Sigmoid colon (tissue), 7 donors: ENCODE data around the gene MFRP. TPM values are rescaled to one million over a fixed set of nuclear protein-coding genes. Genes with fewer than 3 reads are reported as not detected.
A peak's percentile ranks its signal among the peaks of the same experiment; 100 is the strongest.

ENCODE experiments used
- DNase-seq: peaks from one replicate; pipeline ENCODE4 v3.0.0-alpha.2; 2019
- H3K27ac ChIP-seq, 4 donors: fragments of 200-600 bp; sonication (generic); one replicate each; pipeline ENCODE4 v1.5.1; 2016 to 2019; ENCODE audit warnings: mild to moderate bottlenecking in 1 of 4
- H3K27me3 ChIP-seq, 3 donors: fragments of 200-600 bp; sonication (generic); one replicate each; pipeline ENCODE4 v1.5.1; 2019; ENCODE audit warnings: mild to moderate bottlenecking in 1 of 3
- H3K36me3 ChIP-seq, 4 donors: fragments of 200-600 bp; sonication (generic); one replicate each; pipeline ENCODE4 v1.5.1; 2016 to 2019
- H3K4me1 ChIP-seq, 4 donors: fragments of 200-600 bp; sonication (generic); one replicate each; pipeline ENCODE4 v1.5.1; 2017 to 2019
- H3K4me3 ChIP-seq, 4 donors: fragments of 200-600 bp; sonication (generic); one replicate each; pipeline ENCODE4 v1.5.1; 2017 to 2019; ENCODE audit warnings: mild to moderate bottlenecking in 2 of 4, moderate library complexity in 1 of 4
- H3K9me3 ChIP-seq, 4 donors: fragments of 200-600 bp in 3 of 4; sonication (generic) in 3 of 4; one replicate each; pipeline versions ENCODE4 v1.5.1 to v1.6.1; 2013 to 2019
- CTCF ChIP-seq, 4 experiments: fragments of 450-650 bp in 3 of 4; fragments of 200-600 bp in 1 of 4; IDR thresholded peaks; one replicate each; pipeline ENCODE4 v1.5.1; 2016 to 2019; ENCODE audit warnings: antibody characterized with exemption in 4 of 4, mild to moderate bottlenecking in 3 of 4, moderate library complexity in 2 of 4
- EP300 ChIP-seq, 4 donors: sonication (generic); formaldehyde crosslinking; IDR thresholded peaks; one replicate each; pipeline ENCODE4 v1.6.1; 2017; ENCODE audit warnings: antibody characterized with exemption in 4 of 4
- POLR2A ChIP-seq, 2 donors: fragments of 450-650 bp; IDR thresholded peaks; one replicate each; pipeline ENCODE4 v1.6.1; 2016; ENCODE audit warnings: antibody characterized with exemption in 2 of 2, mild to moderate bottlenecking in 2 of 2, moderate library complexity in 2 of 2
- POLR2AphosphoS5 ChIP-seq, 4 donors: sonication (generic); formaldehyde crosslinking; IDR thresholded peaks; one replicate each; pipeline ENCODE4 v1.6.1; 2017; ENCODE audit warnings: antibody characterized with exemption in 4 of 4
- WGBS, 2 donors: extraction: QIAGEN DNeasy Blood & Tissue Kit; methylation state at CpG; one replicate each; pipeline ENCODE4 v1.1.7; 2013; 5-methylcytosine and 5-hydroxymethylcytosine counted together
- intact Hi-C: fragments of 100-400 bp; cut with DNase I; formaldehyde crosslinking; loops from one replicate; pipeline ENCODE4 v1.15.1; 2023
- polyA plus RNA-seq, 3 donors: library from polyadenylated mRNA; stranded (reverse); fragments of 200-250 nt; gene quantifications; one replicate each; pipeline ENCODE4 v1.2.3, GENCODE V29; 2013
- total RNA-seq, 4 donors: library from RNA; depleted of rRNA; stranded (reverse); fragments of >200 nt; gene quantifications; one replicate each; pipeline ENCODE4 v1.1.0, GENCODE V29; 2016
- donor health status: healthy with polysubstance abuse.
- donor health status: Bipolar disorder and iron deficiency.
- donor health status: healthy.

Gene MFRP
- total and polyA plus RNA-seq, 7 donors, result 0.14 TPM; not detected in 6

- DNase-seq, result peak; percentile 75
- intact Hi-C loops, result loop anchor here (1.0 kb wide), 1 partner anchor 131 kb away; the partner anchor contains the start of gene CBL
- Histone ChIP-seq H3K4me3 (no peak overlapping the region), H3K36me3 (peaks cover 0 to 9% (median 0%) of the 10 kb centered on the region in 4 donors), H3K27ac (peak overlapping the region; percentile 80 to 92 (median 84)), H3K9me3 (no peaks in the 10 kb centered on the region), H3K27me3 (peaks cover 0 to 19% (median 12%) of the 10 kb centered on the region in 3 donors), H3K4me1 (peaks cover 0 to 70% (median 62%) of the 10 kb centered on the region in 4 donors)
- TF ChIP-seq POLR2AphosphoS5 (IDR thresholded peaks at IDR 0.05) (no peak), POLR2A (IDR thresholded peaks at IDR 0.05) (no peak), EP300 (IDR thresholded peaks at IDR 0.05) (no peak), CTCF (IDR thresholded peaks at IDR 0.05) (no peak)
- 71 to 77% methylated on average over 9 of the region's 9 CpGs for WGBS, 2 donors
These were observed 8.8 kb downstream of the MFRP start for GRCh38 chr11:119337581-119338317.

- intact Hi-C loops, result loop anchor here (1.0 kb wide), 1 partner anchor 15 kb away; no protein-coding TSS in a partner anchor
These were observed 9.6 kb downstream of the MFRP start for GRCh38 chr11:119336744-119337469.

GRCh38 chr11:119335655-119336543 is 10.6 kb downstream of the MFRP start:
- H3K27ac ChIP-seq, result no peak overlapping the region
- no peak for DNase-seq
- intact Hi-C loops, result loop anchor here (1.0 kb wide), 1 partner anchor 14 kb away; no protein-coding TSS in a partner anchor
- peaks cover 0 to 17% (median 8%) of the 10 kb centered on the region in 3 donors for H3K27me3 ChIP-seq
- H3K9me3 ChIP-seq, result no peaks in the 10 kb centered on the region
- H3K4me3 ChIP-seq, result peak overlapping the region in 1 of 4 donors; percentile 84
- TF ChIP-seq CTCF (IDR thresholded peaks at IDR 0.05), result no peak
- no peak for TF ChIP-seq EP300 (IDR thresholded peaks at IDR 0.05)
- TF ChIP-seq POLR2A (IDR thresholded peaks at IDR 0.05), result no peak
- peaks cover 0 to 9% (median 0%) of the 10 kb centered on the region in 4 donors for H3K36me3 ChIP-seq
- WGBS, 2 donors, result 91 to 92% methylated on average over 30 of the region's 30 CpGs
- H3K4me1 ChIP-seq, result peaks cover 0 to 62% (median 55%) of the 10 kb centered on the region in 4 donors

More at GRCh38 chr11:119336744-119337469, 9.6 kb downstream of the MFRP start:
- DNase-seq, result no peak
- H3K4me1 ChIP-seq, result peaks cover 0 to 70% (median 62%) of the 10 kb centered on the region in 4 donors
- H3K9me3 ChIP-seq, result no peaks in the 10 kb centered on the region
- no peak for TF ChIP-seq CTCF (IDR thresholded peaks at IDR 0.05)
- no peak overlapping the region for H3K4me3 ChIP-seq
- peak overlapping the region in 2 of 4 donors; percentile 80 to 88 for H3K27ac ChIP-seq
- peaks cover 0 to 9% (median 0%) of the 10 kb centered on the region in 4 donors for H3K36me3 ChIP-seq
- 89% methylated on average over 9 of the region's 9 CpGs for WGBS, 2 donors
- H3K27me3 ChIP-seq, result peaks cover 0 to 19% (median 12%) of the 10 kb centered on the region in 3 donors

- H3K4me3 ChIP-seq, result peak overlapping the region; percentile 75 to 86 (median 84)
- 74 to 76% methylated on average over 15 of the region's 15 CpGs for WGBS, 2 donors
- no peak for DNase-seq
- H3K36me3 ChIP-seq, result peaks cover 0 to 9% (median 0%) of the 10 kb centered on the region in 4 donors
- peaks cover 0 to 54% (median 48%) of the 10 kb centered on the region in 4 donors for H3K4me1 ChIP-seq
- peak overlapping the region; percentile 85 to 89 (median 88) for H3K27ac ChIP-seq
- intact Hi-C loops, result no loop called here
- TF ChIP-seq POLR2A (IDR thresholded peaks at IDR 0.05), result no peak
- no peak for TF ChIP-seq CTCF (IDR thresholded peaks at IDR 0.05)
- TF ChIP-seq POLR2AphosphoS5 (IDR thresholded peaks at IDR 0.05), result no peak
- TF ChIP-seq EP300 (IDR thresholded peaks at IDR 0.05), result no peak
- H3K9me3 ChIP-seq, result no peaks in the 10 kb centered on the region
- peaks cover 0 to 9% (median 6%) of the 10 kb centered on the region in 3 donors for H3K27me3 ChIP-seq
These were observed 11.3 kb downstream of the MFRP start for GRCh38 chr11:119335091-119335654.
